Ascending aorta (tissue), 2 donors: Measurements from ENCODE around the gene LYRM2. TPM values are rescaled to one million over a fixed set of nuclear protein-coding genes. Genes with fewer than 3 reads are reported as not detected.
"Not testable (repeated sequence)": the region's sequence is repeated elsewhere in the genome, so short reads cannot be mapped to it uniquely, and the experiment has no call there.

Experiments
- DNase-seq, 2 donors: peaks; one replicate each; pipeline ENCODE4 v3.0.0-alpha.2; 2019; ENCODE audit warnings: low spot score in 2 of 2
- H3K27ac ChIP-seq, 2 donors: fragments of 200-600 bp; sonication (generic); one replicate each; pipeline ENCODE4 v1.5.1; 2016 to 2017; ENCODE audit warnings: mild to moderate bottlenecking in 1 of 2
- H3K27me3 ChIP-seq: fragments of 200-600 bp; sonication (generic); one replicate; pipeline ENCODE4 v1.5.1; 2017
- H3K36me3 ChIP-seq, 2 donors: fragments of 200-600 bp; sonication (generic); one replicate each; pipeline ENCODE4 v1.5.1; 2016
- H3K4me1 ChIP-seq, 2 donors: fragments of 200-600 bp; sonication (generic); one replicate each; pipeline ENCODE4 v1.5.1; 2016 to 2017; ENCODE audit warnings: mild to moderate bottlenecking in 1 of 2
- H3K4me3 ChIP-seq, 2 donors: fragments of 200-600 bp; sonication (generic); one replicate each; pipeline ENCODE4 v1.5.1; 2016 to 2017; ENCODE audit warnings: mild to moderate bottlenecking in 1 of 2
- H3K9me3 ChIP-seq, 2 donors: fragments of 200-600 bp; sonication (generic); one replicate each; pipeline ENCODE4 v1.5.1; 2016
- intact Hi-C: fragments of 100-400 bp; cut with DNase I; formaldehyde crosslinking; loops from one replicate; pipeline ENCODE4 v1.15.1; 2023
- total RNA-seq: library from RNA; depleted of rRNA; stranded (reverse); fragments of >200 nt; gene quantifications from one replicate; pipeline ENCODE4 v1.1.0, GENCODE V29; 2016
- TF ChIP-seq, protein P1 (sequence below), 3 experiments: fragments of 200-600 bp in 2 of 3; fragments of 450-650 bp in 1 of 3; sonication (generic) in 2 of 3; IDR thresholded peaks; one replicate each; pipeline ENCODE4 v1.5.1; 2016 to 2019; ENCODE audit warnings: antibody characterized with exemption in 3 of 3, mild to moderate bottlenecking in 1 of 3, moderate library complexity in 1 of 3

The LYRM2 gene
- total RNA-seq, 1 donor from 2014 or later, result 5.6 TPM

GRCh38 chr6:89644864-89645263 lies 6.3 kb upstream of the LYRM2 start:
- no peak overlapping the region for H3K27ac ChIP-seq
- intact Hi-C loops, result no loop called here
- peaks cover 38 to 54% of the 10 kb centered on the region in 2 donors for H3K36me3 ChIP-seq
- no peaks in the 10 kb centered on the region for H3K27me3 ChIP-seq
- no peak overlapping the region for H3K4me3 ChIP-seq
- no peaks in the 10 kb centered on the region for H3K4me1 ChIP-seq
- H3K9me3 ChIP-seq, result no peaks in the 10 kb centered on the region
- DNase-seq, result no peak
- TF ChIP-seq, protein P1, sequence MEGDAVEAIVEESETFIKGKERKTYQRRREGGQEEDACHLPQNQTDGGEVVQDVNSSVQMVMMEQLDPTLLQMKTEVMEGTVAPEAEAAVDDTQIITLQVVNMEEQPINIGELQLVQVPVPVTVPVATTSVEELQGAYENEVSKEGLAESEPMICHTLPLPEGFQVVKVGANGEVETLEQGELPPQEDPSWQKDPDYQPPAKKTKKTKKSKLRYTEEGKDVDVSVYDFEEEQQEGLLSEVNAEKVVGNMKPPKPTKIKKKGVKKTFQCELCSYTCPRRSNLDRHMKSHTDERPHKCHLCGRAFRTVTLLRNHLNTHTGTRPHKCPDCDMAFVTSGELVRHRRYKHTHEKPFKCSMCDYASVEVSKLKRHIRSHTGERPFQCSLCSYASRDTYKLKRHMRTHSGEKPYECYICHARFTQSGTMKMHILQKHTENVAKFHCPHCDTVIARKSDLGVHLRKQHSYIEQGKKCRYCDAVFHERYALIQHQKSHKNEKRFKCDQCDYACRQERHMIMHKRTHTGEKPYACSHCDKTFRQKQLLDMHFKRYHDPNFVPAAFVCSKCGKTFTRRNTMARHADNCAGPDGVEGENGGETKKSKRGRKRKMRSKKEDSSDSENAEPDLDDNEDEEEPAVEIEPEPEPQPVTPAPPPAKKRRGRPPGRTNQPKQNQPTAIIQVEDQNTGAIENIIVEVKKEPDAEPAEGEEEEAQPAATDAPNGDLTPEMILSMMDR (IDR thresholded peaks at IDR 0.05), result no peak

GRCh38 chr6:89643406-89643805 lies 4.9 kb upstream of the LYRM2 start:
- Histone ChIP-seq H3K27me3 (no peaks in the 10 kb centered on the region), H3K27ac (no peak overlapping the region), H3K36me3 (peaks cover 35 to 42% of the 10 kb centered on the region in 2 donors), H3K4me3 (no peak overlapping the region), H3K4me1 (peaks cover 0 to 4% of the 10 kb centered on the region in 2 donors), H3K9me3 (no peaks in the 10 kb centered on the region)
- intact Hi-C loops, result no loop called here
- TF ChIP-seq, protein P1 (IDR thresholded peaks at IDR 0.05), result no peak
- DNase-seq, result no peak

DNA sequence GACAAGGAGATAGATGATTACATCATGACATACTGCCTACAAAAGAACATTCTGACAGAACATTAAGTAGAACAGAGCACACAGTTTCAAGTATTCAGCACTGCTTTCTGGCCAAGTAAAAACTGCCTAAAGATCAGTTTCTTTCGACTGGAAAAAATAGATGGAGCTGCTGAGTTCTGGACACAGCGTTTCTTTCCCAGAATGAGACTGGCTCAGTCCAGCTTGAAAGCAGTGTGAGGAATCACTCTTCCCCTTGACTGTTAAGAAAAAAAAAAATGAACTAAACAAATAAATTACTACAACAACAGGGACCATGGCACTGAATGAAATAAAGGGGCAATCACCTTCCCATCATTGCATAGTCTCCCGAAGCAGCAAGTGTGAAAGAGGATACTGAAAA lies 4.4 kb upstream of the LYRM2 start:
- H3K9me3 ChIP-seq, result no peaks in the 10 kb centered on the region
- no peak for DNase-seq
- no peak overlapping the region for H3K27ac ChIP-seq
- TF ChIP-seq, protein P1 (IDR thresholded peaks at IDR 0.05), result no peak
- intact Hi-C loops, result no loop called here
- H3K36me3 ChIP-seq, result peaks cover 32 to 37% of the 10 kb centered on the region in 2 donors
- H3K4me3 ChIP-seq, result no peak overlapping the region
- no peaks in the 10 kb centered on the region for H3K27me3 ChIP-seq
- peaks cover 0 to 4% of the 10 kb centered on the region in 2 donors for H3K4me1 ChIP-seq

DNA sequence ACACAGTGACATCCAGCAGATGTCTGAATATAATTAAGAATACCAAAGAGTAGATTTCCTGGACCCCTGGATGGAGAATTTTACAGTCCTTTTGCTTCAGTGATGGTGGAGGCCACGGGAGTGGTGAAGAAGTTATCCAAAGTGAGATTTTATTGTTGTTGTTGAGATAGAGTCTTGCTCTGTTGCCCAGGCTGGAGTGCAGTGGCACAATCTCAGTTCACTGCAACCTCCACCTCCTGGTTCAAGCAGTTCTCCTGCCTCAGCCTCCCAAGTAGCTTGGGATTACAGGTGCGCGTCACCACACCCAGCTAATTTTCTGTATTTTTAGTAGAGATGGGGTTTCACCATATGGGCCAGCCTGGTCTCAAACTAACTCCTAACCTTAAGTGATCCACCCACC lies 3.0 kb upstream of the LYRM2 start:
- H3K36me3 ChIP-seq, result peaks cover 20 to 24% of the 10 kb centered on the region in 2 donors
- H3K27ac ChIP-seq, H3K27me3 ChIP-seq, H3K4me1 ChIP-seq, H3K4me3 ChIP-seq, H3K9me3 ChIP-seq, DNase-seq, intact Hi-C loops: not testable (repeated sequence)

GRCh38 chr6:89640804-89641203 lies 2.3 kb upstream of the LYRM2 start:
- DNase-seq, result no peak
- intact Hi-C loops, result no loop called here
- Histone ChIP-seq H3K36me3 (peaks cover 20 to 26% of the 10 kb centered on the region in 2 donors), H3K27me3 (no peaks in the 10 kb centered on the region), H3K9me3 (no peaks in the 10 kb centered on the region), H3K4me1 (peaks cover 6 to 9% of the 10 kb centered on the region in 2 donors), H3K4me3 (no peak overlapping the region), H3K27ac (no peak overlapping the region)
- TF ChIP-seq, protein P1 (IDR thresholded peaks at IDR 0.05), result no peak

GRCh38 chr6:89637960-89638319 lies 607 bp downstream of the LYRM2 start:
- no peak for DNase-seq
- intact Hi-C loops, result loop anchor here (1.0 to 5.0 kb wide), 4 partner anchors 191 to 675 kb away; partner anchors contain the start of genes ANKRD6, CASP8AP2 and RNGTT
- Histone ChIP-seq H3K9me3 (no peaks in the 10 kb centered on the region), H3K27ac (peak overlapping the region; percentile 84 to 89), H3K4me3 (peak overlapping the region; percentile 56 to 72), H3K27me3 (no peaks in the 10 kb centered on the region), H3K4me1 (peaks cover 6 to 9% of the 10 kb centered on the region in 2 donors), H3K36me3 (peaks cover 8% of the 10 kb centered on the region in 2 donors)
- TF ChIP-seq, protein P1 (IDR thresholded peaks at IDR 0.05), result no peak

DNA sequence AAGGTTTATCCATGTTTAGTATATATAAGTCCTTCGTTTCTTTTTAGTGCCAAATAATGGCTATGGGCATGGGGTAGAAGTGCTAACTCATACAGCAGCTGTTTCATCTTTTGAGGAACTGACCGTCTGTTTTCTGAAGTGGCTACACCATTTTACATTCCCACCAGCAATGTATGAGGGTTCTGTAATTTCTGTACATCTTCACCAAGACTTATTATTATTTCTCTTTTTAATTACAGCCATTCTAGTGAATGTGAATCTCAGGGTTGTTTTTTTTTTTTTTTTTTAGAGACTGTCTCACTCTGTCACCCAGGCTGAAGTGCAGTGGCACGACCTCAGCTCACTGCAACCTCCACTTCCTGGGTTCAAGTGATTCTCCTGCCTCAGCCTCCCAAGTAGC lies 2.1 kb downstream of the LYRM2 start:
- H3K36me3 ChIP-seq, H3K9me3 ChIP-seq, H3K4me3 ChIP-seq, DNase-seq, H3K27me3 ChIP-seq, H3K27ac ChIP-seq, H3K4me1 ChIP-seq: not testable (repeated sequence)
- intact Hi-C loops, result loop anchor here (5.0 kb wide), 1 partner anchor 269 kb away; no protein-coding TSS in a partner anchor
